Adrenal gland (tissue), 5 donors: ENCODE measurements around the gene FGA.

Source experiments
- CTCF ChIP-seq, 6 experiments: fragments of 450-650 bp in 4 of 6; fragments of 200-600 bp in 2 of 6; sonication (generic) in 1 of 6; IDR thresholded peaks; 1 replicate in 5 of 6; 2 replicates in 1 of 6; pipeline versions ENCODE4 v1.5.1 to v1.8.0; 2016 to 2021; ENCODE audit warnings: antibody characterized with exemption in 6 of 6, mild to moderate bottlenecking in 2 of 6, moderate library complexity in 1 of 6
- POLR2A ChIP-seq, 2 donors: fragments of 450-650 bp; IDR thresholded peaks; one replicate each; pipeline ENCODE4 v1.6.1; 2017; ENCODE audit warnings: antibody characterized with exemption in 2 of 2, mild to moderate bottlenecking in 2 of 2, moderate library complexity in 1 of 2
- donor health status: DM: no; HTN: no; CAD: no.

- TF ChIP-seq CTCF (IDR thresholded peaks at IDR 0.05), result no peak
- no peak for TF ChIP-seq POLR2A (IDR thresholded peaks at IDR 0.05)
These were observed 21.5 kb downstream of the FGA start for GRCh38 chr4:154569028-154569427.
